ENCODE measurements around the gene SCN1B.
"Not testable (repeated sequence)": the region's sequence is repeated elsewhere in the genome, so short reads cannot be mapped to it uniquely, and the experiment has no call there.

SCN1B gene

DNA sequence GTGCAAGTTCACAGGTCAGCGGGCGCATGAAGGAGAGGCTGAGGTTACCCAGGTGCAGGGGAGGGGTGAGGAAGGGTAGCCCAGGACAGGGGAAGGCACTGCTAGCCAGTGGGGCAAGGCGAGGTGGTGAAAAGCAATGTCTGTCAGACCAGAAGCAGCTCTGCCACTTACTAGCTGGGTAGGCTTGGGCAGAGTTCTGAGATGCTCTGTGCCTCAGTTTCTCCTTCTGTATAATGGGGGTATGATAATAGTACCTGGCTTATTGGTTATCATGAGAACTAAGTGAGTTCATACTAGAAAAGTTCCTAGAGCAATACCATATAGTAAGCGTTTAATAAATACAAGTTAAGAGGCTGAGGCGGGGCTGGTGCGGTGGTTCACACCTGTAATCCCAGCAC, 14.3 kb upstream of the SCN1B start:
- DNase-seq (ENCODE audit: low read depth, low spot score): no peak

DNA sequence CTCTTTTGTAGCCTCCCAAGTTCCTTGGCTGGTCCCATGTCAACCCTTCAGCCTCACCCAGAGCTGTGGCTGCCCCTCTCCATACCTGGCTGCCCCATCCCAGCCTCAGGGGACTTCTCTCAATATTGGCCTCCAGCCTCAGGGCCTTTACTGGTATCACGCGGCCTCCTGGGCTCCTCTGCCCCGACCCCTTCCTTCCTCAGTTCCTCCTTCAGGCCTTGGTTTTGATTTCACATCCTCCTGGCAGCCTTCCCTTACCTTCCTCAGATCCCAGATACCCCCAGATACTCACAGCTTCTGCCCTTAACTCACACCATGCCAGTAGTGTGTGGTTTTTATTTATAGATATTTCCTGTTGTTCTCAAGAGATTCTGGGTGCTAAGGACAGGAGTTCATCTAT, 12.8 kb upstream of the SCN1B start:
- no peak for DNase-seq (ENCODE audit: low read depth, low spot score)

DNA sequence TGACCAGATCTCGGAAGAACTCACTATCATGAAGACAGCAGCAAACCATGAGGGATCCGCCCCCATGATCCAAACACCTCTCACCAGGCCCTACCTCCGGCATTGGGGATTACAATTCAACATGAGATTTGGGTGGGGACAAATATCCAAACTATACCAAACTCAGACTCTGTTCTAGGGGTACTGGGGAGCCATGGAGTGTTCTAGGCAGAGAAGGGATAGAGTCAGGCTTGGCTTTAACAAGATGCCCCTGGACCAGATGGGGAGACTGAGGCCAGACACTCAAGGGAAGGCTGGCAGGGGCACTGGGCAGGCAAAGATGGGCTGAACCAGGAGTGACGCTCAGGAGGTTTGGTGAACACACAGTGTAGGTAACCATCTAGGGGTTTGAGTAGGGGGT, 11.9 kb upstream of the SCN1B start:
- DNase-seq (ENCODE audit: low read depth, low spot score): no peak

DNA sequence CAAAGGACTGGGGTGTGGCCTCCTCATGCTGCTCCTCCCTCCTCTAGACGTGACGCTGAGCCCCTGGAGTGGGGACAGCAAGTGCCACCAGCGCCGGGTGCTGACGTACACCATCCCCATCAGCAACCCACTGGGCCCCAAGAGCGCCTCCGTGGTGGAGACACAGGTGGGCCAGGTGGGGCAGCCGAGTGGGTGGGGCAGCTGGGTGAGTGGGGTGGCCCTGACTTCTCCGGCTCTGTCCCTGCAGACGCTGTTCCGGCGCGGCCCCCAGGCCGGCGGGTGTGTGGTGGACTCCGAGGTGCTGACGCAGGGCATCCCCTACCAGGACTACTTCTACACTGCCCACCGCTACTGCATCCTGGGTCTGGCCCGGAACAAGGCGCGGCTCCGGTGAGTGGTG, 11.1 kb upstream of the SCN1B start:
- no peak for DNase-seq (ENCODE audit: low read depth, low spot score)

DNA sequence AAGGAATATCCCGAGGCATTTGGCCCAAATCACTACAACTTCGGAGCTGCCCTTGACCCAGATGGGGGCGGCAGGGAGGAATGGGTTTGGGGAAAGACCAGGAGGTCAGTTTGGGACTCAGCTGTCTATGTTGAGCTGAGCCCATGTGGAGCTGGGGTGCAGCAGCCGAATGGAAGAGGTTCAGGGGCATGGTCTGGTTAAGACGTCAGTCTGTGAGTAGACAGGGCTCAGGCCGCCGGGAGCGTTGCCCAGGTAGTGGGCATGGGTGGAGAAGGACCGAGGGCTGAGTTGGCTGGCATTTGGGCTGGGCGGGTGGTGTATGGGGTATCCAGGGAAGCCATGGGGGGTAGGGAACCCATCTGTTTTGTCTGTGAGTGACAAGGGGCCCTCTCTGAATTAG, 9.3 kb upstream of the SCN1B start:
- DNase-seq (ENCODE audit: low read depth, low spot score): no peak

DNA sequence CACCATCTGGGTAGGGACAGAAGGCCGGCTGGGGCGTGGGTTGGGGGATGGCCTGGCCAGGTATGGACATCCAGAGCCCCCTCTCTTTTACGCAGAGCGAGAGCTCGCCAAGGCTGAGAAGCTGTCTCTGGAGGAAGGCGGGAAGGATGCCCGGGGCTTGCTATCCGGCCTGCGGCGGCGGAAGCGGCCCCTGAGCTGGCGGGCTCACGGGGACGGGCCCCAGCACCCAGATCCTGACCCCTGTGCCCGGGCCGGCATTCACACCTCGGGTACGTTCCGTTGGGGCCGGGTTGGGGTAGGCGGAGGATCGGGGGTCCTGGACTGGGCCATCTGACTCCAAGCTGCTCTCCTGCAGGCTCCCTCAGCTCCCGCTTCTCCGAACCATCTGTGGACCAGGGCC, 8.7 kb upstream of the SCN1B start:
- no peak for DNase-seq (ENCODE audit: low read depth, low spot score)

DNA sequence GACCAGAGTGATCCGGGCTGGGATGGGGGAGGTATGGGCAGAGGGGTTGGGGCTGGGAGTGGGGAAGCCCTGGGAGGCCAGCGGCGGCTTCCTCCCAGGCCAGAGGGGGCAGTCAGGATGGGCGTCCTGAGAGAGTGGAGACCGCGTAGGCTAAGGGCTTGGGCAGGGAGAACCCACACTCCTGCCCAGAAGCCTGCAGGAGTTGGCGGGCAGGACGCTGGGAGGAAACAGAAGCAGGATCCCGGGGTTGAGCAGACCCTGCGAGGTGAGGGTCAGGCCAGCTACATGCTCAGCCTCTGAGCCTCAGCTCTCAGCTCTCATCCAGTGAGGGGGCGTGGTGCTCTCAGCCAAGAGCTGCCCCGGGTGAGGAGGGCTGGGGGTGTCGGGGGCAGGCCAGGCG, 7.8 kb upstream of the SCN1B start:
- no peak for DNase-seq (ENCODE audit: low read depth, low spot score)

DNA sequence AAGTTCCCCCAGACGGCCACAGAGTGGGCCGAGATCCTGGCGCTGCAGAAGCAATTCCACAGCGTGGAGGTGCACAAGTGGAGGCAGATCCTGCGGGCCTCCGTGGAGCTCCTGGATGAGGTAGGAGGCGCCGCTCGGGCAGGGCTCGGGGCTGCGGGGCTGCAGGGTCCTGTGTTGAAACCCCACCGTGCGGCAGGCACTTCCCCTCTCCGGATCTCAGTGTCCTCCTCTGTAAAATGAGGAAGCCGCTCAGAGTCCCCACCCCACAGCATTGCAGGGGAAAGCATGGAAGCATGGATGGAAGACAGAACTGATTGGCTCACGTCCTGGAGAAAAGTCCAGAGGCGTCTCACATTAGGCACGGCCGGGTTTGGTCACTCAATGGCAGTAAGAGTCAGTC, 6.8 kb upstream of the SCN1B start:
- DNase-seq (ENCODE audit: low read depth, low spot score): no peak

DNA sequence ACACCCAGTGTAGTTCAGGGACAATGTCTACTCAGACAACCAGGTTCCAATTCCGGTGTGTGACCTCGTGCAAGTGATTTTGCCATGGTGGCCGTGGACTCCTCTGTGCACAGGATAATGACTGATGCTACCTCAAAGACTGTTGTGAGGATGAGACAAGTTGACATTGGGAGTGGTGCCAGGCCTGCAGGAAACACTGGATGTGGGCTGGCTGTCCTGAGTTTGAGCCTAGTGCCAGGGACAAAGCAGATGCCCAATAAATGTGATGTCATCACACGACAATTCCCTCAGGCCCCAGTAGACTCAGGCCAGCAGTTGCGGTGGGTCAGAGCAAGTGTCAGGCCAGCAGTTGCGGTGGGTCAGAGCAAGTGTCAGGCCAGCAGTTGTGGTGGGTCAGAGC, 6.2 kb upstream of the SCN1B start:
- DNase-seq (ENCODE audit: low read depth, low spot score): no peak

DNA sequence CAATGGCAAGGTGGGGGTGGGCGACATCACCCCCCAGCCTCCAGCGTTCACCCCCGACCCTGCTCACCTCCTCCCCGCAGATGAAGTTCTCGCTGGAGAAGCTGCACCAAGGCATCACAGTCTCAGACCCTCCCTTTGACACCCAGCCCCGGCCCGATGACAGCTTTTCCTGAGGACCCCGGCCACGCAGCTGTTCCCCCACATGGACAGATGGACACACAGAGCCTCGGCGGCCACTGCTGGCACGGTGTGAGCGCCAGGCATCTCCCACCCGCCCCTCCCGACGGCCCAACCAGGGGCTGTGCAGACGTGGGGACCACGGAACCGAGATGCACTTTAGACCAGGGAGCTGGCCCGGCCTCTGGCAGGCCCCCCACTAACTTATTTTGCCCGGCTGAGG, 4.3 kb upstream of the SCN1B start:
- DNase-seq (ENCODE audit: low read depth, low spot score): no peak

DNA sequence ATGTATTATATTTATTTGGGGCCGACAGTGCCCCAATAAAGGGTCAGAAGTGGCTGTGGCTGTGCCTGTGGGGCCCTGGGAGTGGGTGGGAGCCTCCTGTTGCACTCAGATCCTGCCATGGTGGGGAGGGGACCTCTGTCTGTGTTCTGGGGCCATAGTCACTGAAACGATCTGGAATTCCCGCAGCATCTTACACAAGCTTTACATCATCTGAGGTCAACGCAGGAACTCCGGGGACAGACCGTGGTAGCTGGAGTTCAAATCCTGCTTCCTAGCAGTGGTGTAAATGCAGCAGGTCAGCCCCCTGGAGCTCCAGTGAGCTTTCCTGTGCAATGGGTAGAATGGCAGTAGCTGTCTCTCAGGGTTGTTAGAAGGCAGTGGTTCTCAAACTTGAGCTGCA, 3.9 kb upstream of the SCN1B start:
- no peak for DNase-seq (ENCODE audit: low read depth, low spot score)

DNA sequence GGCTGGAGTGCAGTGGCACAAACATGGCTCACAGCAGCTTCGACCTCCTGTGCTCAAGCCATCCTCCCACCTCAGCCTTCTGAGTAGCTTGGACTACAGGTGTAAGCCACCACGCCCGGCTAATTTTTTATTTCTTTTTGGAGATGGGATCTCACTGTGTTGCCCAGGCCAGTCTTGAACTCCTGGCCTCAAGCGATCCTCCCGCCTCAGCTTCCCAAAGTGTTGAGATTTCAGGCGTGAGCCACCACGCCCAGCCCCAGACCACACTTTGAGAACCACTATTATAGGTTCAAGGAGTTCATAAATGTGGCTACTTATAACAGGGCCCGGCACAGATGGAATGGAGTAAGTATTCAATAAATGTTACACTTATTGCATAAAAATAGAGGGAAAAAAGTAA, 3.3 kb upstream of the SCN1B start:
- DNase-seq (ENCODE audit: low read depth, low spot score): no peak

DNA sequence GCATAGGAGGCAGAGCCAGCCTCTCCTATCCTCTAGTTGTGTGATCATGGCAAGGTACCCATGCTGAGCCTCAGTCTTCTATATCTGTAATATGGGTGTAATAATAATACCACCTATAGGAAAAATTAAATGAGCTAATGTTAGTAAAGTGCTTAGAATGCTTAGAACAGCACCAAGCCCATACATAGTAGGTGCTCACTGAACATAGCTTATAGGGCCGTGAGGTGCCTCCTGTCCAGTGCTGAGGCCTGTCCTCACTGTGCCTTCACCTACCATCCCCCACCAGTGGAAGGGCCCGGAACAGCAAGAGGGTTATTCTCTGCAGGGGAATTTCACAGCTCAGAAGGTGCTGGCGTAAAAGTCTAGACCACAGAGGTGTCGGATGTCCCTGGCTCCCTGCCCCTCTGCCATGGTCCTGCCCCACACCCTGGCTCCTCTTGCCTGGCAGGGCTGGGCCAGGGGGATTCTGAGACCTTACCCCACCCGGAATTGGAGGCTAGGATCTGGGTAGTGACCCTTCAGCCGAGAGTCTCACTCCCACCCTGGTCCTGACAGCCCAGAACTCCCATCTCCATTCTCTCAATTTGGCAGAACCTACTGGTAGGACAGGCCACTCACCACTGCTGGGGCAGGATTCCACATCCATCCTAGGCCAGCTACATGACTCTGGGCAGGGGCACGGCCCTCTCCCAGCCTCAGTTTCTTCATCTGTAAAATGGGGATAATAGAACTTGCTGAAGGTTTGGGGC, 2.2 kb upstream of the SCN1B start:
- DNase-seq (ENCODE audit: low read depth, low spot score): no peak

DNA sequence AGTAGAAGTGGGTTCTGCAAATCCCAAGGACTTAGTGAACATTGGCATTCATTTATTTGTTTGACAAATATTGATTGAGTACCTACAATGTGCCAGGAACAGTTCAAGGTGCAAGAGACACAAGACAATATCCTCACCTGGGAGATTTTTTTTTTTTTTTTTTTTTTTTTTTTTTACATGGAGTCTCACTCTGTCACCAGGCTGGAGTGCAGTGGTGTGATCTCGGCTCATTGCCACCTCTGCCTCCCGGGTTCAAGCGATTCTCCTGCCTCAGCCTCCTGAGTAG, 1.7 kb upstream of the SCN1B start:
- DNase-seq (ENCODE audit: low read depth, low spot score): not testable (repeated sequence)

DNA sequence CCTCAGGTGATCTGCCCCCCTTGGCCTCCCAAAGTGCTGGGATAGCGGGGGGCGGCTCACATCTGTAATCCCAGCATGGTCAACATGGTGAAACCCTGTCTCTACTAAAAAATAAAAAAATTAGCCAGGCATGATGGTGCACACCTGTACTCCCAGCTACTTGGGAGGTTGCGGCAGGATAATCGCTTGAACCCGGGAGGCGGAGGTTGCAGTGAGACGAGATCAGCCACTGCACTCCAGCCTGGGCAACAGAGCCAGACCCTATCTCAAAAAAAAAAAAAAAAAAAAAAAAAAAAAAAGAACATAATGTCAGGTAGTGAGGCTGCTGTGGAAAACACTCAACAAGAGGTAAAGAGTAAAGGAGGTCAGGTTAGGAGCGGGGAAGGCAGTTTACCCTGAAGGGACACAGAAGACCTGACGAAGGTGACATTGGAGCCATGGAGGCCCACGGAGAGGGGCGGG, 964 bp upstream of the SCN1B start:
- not testable (repeated sequence) for DNase-seq (ENCODE audit: low read depth, low spot score)

DNA sequence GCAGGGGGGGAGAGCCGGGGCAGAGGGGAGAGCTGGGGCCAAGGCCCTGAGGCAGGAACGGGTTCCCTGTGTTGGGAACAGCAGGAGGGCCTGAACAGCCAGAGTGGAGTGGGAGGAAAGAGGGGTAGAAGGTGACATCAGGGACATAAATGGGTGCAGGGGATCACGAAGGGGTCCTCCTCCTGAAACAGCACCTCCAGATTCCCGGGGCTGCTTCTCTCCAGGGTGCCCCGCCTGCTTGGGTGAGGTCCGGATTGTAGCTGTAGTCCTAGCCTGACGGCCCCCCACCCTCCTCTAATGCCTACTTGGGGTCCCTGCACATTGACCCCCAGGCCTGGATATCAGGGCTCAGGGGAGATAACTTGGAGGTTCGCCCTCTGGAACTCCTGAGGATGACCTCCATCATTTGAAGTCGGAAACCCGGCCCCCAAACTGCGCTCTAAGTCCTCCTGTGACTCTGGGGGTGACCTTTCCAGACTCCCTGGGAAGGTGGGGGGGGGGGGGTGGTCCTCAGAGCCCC, 473 bp upstream of the SCN1B start:
- DNase-seq (ENCODE audit: low read depth, low spot score): no peak

DNA sequence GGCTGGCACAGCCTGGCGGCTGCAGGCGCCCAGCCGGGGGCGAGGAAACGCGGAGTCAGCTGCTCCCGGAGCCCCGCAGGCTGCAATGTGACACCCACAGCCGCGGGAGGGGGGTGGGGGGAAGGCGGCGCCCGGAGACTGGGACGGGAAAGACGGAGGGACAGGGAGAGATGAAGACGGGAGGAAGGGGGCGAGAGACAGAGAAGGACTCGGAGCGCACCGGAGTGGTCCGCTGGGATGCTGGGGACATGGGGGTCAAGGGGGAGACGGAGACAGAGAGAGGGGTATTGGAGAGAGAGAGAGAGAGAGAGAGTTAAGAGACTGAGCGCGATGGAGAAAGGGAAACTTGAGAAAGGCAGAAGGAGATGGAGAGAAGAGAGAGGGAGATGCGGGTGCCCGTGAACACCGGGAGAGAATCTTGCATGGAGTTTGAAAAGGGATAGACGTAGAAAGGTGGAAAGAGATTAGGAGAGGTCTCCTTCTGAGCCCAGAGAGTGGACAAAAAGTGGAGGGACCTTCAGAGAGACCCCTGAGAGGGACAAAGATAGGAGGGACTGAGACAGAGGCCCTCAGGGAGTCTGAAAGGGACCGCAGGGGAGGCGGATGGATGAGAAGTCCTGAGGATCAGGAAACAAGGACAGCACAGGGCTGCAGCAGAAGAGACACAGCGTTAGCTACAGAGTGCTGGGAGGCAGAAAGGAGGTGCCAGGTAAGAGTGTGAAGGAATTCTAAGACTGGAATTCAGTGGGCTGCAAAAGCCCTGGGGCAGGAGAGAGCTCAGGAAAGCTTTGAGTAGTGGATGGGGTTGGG, 1.0 kb downstream of the SCN1B start:
- DNase-seq (ENCODE audit: low read depth, low spot score): no peak

DNA sequence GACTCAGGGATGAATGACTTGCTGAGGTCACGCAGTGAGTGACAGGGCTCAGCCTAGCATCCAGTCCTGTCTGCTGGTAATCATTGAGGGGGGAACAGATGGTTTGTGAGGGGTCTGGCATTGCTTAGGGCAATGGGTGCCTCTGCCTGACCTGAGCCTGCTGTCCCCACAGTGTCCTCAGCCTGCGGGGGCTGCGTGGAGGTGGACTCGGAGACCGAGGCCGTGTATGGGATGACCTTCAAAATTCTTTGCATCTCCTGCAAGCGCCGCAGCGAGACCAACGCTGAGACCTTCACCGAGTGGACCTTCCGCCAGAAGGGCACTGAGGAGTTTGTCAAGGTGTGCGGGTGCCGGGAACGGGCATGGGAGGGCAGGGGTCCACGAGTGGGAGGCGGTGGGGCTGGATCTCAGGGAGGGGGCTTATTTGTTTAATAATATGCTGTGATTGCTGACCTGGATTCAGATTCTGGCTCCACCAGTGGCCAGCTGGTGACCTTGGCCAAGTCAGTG, 2.1 kb downstream of the SCN1B start:
- DNase-seq (ENCODE audit: low read depth, low spot score): no peak

DNA sequence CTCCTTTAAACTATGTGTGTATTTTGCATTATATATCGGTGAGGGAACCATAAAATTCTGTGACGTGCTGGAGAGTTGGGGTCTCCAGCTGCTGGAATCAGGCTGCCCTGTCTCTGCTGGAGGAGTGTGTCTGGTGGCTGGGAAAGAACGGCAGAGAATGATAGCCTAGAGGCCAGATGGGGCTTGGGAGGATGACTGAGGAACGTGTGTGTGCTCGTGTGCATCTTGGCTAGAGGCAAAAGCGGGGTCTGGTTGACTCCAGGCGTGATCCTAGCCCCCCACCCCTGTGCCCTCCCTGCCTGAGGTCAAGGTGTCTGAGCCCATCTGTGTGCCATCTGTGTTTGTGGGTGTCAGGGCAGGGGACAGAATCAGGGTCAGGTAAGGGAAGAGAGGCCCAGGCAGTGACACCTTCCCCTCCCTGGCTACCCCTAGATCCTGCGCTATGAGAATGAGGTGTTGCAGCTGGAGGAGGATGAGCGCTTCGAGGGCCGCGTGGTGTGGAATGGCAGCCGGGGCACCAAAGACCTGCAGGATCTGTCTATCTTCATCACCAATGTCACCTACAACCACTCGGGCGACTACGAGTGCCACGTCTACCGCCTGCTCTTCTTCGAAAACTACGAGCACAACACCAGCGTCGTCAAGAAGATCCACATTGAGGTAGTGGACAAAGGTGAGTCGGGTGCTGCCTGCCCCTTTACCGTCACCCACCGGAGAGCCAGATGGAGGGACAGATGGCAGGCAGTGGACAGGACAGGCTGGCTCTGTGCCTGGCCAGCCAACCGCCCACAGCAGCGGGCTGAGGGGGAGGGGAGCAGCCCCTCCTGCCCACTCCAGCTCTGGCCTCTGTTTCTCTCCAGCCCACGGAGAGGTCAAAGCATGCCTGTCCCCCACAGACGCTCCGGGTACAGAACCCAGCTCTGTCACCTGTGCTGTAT, 3.1 kb downstream of the SCN1B start:
- DNase-seq (ENCODE audit: low read depth, low spot score): no peak

DNA sequence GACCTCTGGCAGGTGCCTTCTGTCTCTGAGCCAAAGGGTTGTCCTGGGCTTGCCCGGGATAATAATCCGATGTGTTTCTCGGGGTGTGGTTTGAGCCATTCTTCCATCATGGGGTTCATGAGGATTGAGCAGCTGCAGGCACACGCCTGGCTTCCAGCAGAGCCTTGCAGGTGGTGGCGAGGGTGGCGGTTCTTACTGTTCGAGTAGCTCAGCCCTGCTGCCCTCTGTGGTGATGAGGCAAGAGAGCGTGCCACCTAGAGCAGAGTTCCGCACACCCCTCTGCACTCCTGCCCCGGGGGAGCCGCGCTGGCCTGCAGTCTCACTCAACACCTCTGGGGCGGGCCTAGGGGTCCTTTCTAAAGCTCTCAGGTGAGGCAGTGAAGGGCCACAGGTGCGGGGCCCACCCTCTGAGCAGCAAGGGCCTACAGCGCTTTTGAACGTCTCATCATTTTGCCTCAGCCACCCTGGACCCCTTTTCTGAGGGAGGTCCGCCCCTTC, 3.8 kb downstream of the SCN1B start:
- DNase-seq (ENCODE audit: low read depth, low spot score): no peak

DNA sequence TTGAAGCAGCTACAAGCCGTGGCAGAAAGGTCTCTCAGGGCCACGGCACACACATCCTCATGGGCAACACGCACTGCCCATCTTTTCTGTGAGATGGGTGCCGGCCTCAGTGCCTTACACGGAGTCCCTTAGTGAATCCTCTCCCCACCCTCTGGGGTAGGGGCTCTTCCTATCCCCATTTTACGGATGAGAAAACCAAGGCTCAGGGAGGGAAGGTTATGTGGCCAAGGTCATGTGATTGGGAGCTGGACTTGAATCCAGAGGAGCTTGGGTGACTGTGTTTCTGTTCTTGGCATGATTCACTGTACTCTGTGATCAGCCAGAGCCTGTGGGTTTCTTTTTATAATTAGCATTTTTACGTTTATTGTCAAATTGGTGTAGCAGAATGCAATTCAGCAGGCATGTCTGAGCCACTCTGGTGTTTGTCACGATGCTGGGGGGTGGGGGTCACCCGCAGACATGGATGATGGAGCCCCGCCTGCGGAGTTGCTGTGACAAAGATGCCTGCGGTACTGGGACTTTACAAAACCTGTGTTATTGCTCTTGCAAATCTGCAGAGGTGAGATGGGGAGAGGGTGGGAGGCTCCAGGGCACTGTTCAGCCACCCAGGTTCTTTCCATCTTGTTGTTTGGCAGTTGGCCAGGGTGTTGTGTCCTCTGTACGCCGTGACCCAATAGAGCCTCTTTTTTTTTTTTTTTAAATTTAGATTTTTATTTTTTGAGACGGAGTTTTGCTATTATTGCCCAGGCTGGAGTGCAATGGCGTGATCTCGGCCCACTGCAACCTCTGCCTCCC, 4.5 kb downstream of the SCN1B start:
- no peak for DNase-seq (ENCODE audit: low read depth, low spot score)
